IMR-90 (cell line): Measurements from ENCODE around the gene TAF1D. TPM values are rescaled to one million over a fixed set of nuclear protein-coding genes. Genes with fewer than 3 reads are reported as not detected.

Experiments
- ATAC-seq: fragments of 200-7000 bp; cut with Tn5 transposase; 2 replicates; pipeline ENCODE4 v1.9.1; 2020; ENCODE audit warnings: low read depth, mild to moderate bottlenecking, moderate library complexity
- BruUV-seq: library from RNA; stranded (reverse); fragments of 400-500 nt; replicated peaks from 2 replicates; lab custom pipeline; 2021; lab: Mats Ljungman, UMichigan
- CTCF ChIA-PET: fragments of 300-600 bp; formaldehyde crosslinking; extraction: SDS; loops from one replicate; lab custom pipeline; 2021; ENCODE audit warnings: antibody characterized with exemption; lab: Yijun Ruan, JAX
- POLR2A ChIA-PET: fragments of 300-600 bp; sonication (Branson Sonifier 250); formaldehyde crosslinking; loops from one replicate; lab custom pipeline; 2022; ENCODE audit warnings: antibody characterized with exemption; ENCODE audit not compliant: unreplicated experiment; lab: Charles Lee
- DNase-seq: peaks from one replicate; pipeline ENCODE4 v3.0.0; 2013
- H2AFZ ChIP-seq: replicated peaks from 2 replicates; pipeline ENCODE3; 2013; ENCODE audit warnings: low read length, mild to moderate bottlenecking; ENCODE audit not compliant: poor library complexity
- H2AK5ac ChIP-seq: 2 replicates; pipeline ENCODE4 v1.6.1; 2013; ENCODE audit warnings: low read depth, low read length, inconsistent platforms
- H2AK9ac ChIP-seq: replicated peaks from 2 replicates; pipeline ENCODE3; 2013; ENCODE audit warnings: mild to moderate bottlenecking, low read depth, low read length, moderate library complexity; ENCODE audit not compliant: poor library complexity
- H2BK120ac ChIP-seq: 2 replicates; pipeline ENCODE4 v1.6.1; 2013; ENCODE audit warnings: low read depth, low read length, inconsistent platforms
- H2BK15ac ChIP-seq: 3 replicates; pipeline ENCODE4 v1.6.1; 2013; ENCODE audit warnings: low read depth, low read length, inconsistent platforms
- H2BK20ac ChIP-seq: 2 replicates; pipeline ENCODE4 v1.6.1; 2013; ENCODE audit warnings: low read depth, mild to moderate bottlenecking, inconsistent platforms, low read length, moderate library complexity
- H2BK5ac ChIP-seq: 2 replicates; pipeline ENCODE4 v1.6.1; 2013; ENCODE audit warnings: mild to moderate bottlenecking, low read depth, low read length, inconsistent platforms; ENCODE audit not compliant: poor library complexity, severe bottlenecking
- H3K14ac ChIP-seq: replicated peaks from 2 replicates; pipeline ENCODE4 v1.6.1; 2013; ENCODE audit warnings: low read depth, low read length, inconsistent platforms
- H3K18ac ChIP-seq: 2 replicates; pipeline ENCODE4 v1.6.1; 2013; ENCODE audit warnings: low read depth, low read length, control low read depth
- H3K23ac ChIP-seq: 2 replicates; pipeline ENCODE4 v1.6.1; 2013; ENCODE audit warnings: low read depth, low read length, inconsistent platforms
- H3K27ac ChIP-seq: 2 replicates; pipeline ENCODE4 v1.5.1; 2013; ENCODE audit warnings: mild to moderate bottlenecking, control low read depth, low read length; ENCODE audit not compliant: insufficient read depth
- H3K27me3 ChIP-seq: 2 replicates; pipeline ENCODE4 v1.6.1; 2013; ENCODE audit warnings: low read length; ENCODE audit not compliant: control insufficient read depth, insufficient read depth
- H3K36me3 ChIP-seq: 2 replicates; pipeline ENCODE4 v1.6.1; 2013; ENCODE audit warnings: low read length, mixed read lengths; ENCODE audit not compliant: control insufficient read depth, insufficient read depth
- H3K4ac ChIP-seq: 2 replicates; pipeline ENCODE4 v1.6.1; 2013; ENCODE audit warnings: low read depth, low read length, inconsistent platforms
- H3K4me1 ChIP-seq: 2 replicates; pipeline ENCODE4 v1.6.1; 2013; ENCODE audit warnings: low read length, mixed read lengths; ENCODE audit not compliant: control insufficient read depth, insufficient read depth
- H3K4me2 ChIP-seq: 2 replicates; pipeline ENCODE4 v1.6.1; 2013; ENCODE audit warnings: low read depth, mild to moderate bottlenecking, control low read depth, low read length, moderate library complexity
- H3K4me3 ChIP-seq: 2 replicates; pipeline ENCODE4 v1.5.1; 2013; ENCODE audit warnings: low read depth, mild to moderate bottlenecking, control low read depth, low read length, moderate library complexity; ENCODE audit not compliant: insufficient read depth
- H3K56ac ChIP-seq: 2 replicates; pipeline ENCODE4 v1.6.1; 2013; ENCODE audit warnings: low read length, inconsistent platforms; ENCODE audit not compliant: insufficient read depth; ENCODE audit errors: extremely low read depth
- H3K79me1 ChIP-seq, 2 experiments: 2 replicates each; pipeline ENCODE4 v1.6.1; 2013; ENCODE audit warnings: low read length in 2 of 2, inconsistent platforms in 1 of 2, low read depth in 1 of 2
- H3K9ac ChIP-seq: 2 replicates; pipeline ENCODE4 v1.6.1; 2013; ENCODE audit warnings: low read depth, low read length, control low read depth
- H3K9me1 ChIP-seq: 2 replicates; pipeline ENCODE4 v1.6.1; 2013; ENCODE audit warnings: low read length, inconsistent platforms; ENCODE audit not compliant: insufficient read depth
- H3K9me3 ChIP-seq: 2 replicates; pipeline ENCODE4 v1.6.1; 2013; ENCODE audit warnings: low read length; ENCODE audit not compliant: control insufficient read depth, insufficient read depth
- H4K20me1 ChIP-seq: 2 replicates; pipeline ENCODE4 v1.6.1; 2013; ENCODE audit warnings: low read length, inconsistent platforms; ENCODE audit not compliant: insufficient read depth
- H4K5ac ChIP-seq: 2 replicates; pipeline ENCODE4 v1.6.1; 2013; ENCODE audit warnings: mild to moderate bottlenecking, low read depth, low read length, control low read depth
- H4K8ac ChIP-seq, 2 experiments: 2 replicates each; pipeline ENCODE4 v1.6.1; 2013; ENCODE audit warnings: low read depth in 2 of 2, low read length in 2 of 2, control low read depth in 1 of 2, inconsistent platforms in 1 of 2
- H4K91ac ChIP-seq: 2 replicates; pipeline ENCODE4 v1.6.1; 2013; ENCODE audit warnings: low read depth, low read length, inconsistent platforms; ENCODE audit not compliant: insufficient read depth
- BHLHE40 ChIP-seq: fragments of 150-350 bp; IDR thresholded peaks from 2 replicates; pipeline ENCODE4 v1.6.1; 2016; ENCODE audit warnings: mild to moderate bottlenecking, low read depth, low read length
- CEBPB ChIP-seq: IDR thresholded peaks from 2 replicates; pipeline ENCODE4 v1.6.1; 2012; ENCODE audit warnings: low read depth, low read length, improper control_type of control experiment
- FOS ChIP-seq: fragments of 150-350 bp; IDR thresholded peaks from 2 replicates; pipeline ENCODE4 v1.6.1; 2016; ENCODE audit warnings: low read depth, low read length
- MAFK ChIP-seq: IDR thresholded peaks from 2 replicates; pipeline ENCODE4 v1.6.1; 2012; ENCODE audit warnings: low read depth, low read length, improper control_type of control experiment
- MXI1 ChIP-seq: IDR thresholded peaks from 2 replicates; pipeline ENCODE4 v1.6.1; 2012; ENCODE audit warnings: low read depth, mild to moderate bottlenecking, low read length, moderate library complexity, borderline replicate concordance
- NFE2L2 ChIP-seq: fragments of 150-350 bp; IDR thresholded peaks from 2 replicates; pipeline ENCODE4 v1.6.1; 2016; ENCODE audit warnings: low read depth, mild to moderate bottlenecking, low read length
- POLR2A ChIP-seq: IDR thresholded peaks from 2 replicates; pipeline ENCODE4 v1.6.1; 2012; ENCODE audit warnings: mild to moderate bottlenecking, low read depth, low read length
- RAD21 ChIP-seq: IDR thresholded peaks from 2 replicates; pipeline ENCODE4 v1.6.1; 2012; ENCODE audit warnings: low read length, improper control_type of control experiment
- RCOR1 ChIP-seq: IDR thresholded peaks from 2 replicates; pipeline ENCODE4 v1.6.1; 2012; ENCODE audit warnings: mild to moderate bottlenecking, low read length, improper control_type of control experiment; ENCODE audit not compliant: insufficient replicate concordance
- RFX5 ChIP-seq: IDR thresholded peaks from 2 replicates; pipeline ENCODE4 v1.8.0; 2012; ENCODE audit warnings: low read depth, mild to moderate bottlenecking, low read length, moderate library complexity
- SMC3 ChIP-seq: fragments of 150-350 bp; IDR thresholded peaks from 2 replicates; pipeline ENCODE4 v1.6.1; 2016; ENCODE audit warnings: low read depth, mild to moderate bottlenecking, antibody characterized with exemption, low read length, moderate library complexity
- WGBS, 2 experiments: methylation state at CpG; one replicate each; pipeline versions ENCODE4 v1.1.5 to v1.1.7; 2013; ENCODE audit warnings: missing lambda C conversion rate in 2 of 2; ENCODE audit not compliant: insufficient read length in 1 of 2; ENCODE audit errors: extremely low coverage in 2 of 2; 5-methylcytosine and 5-hydroxymethylcytosine counted together
- dilution Hi-C: fragments of 300-500 bp; cut with HindIII; formaldehyde crosslinking; loops from one replicate; pipeline ENCODE4 v1.14.3; 2018; ENCODE audit warnings: low sequenced_read_pairs; ENCODE audit not compliant: unreplicated experiment
- in situ Hi-C: fragments of 300-500 bp; cut with MboI; formaldehyde crosslinking; loops from 3 replicates; pipeline ENCODE4 v1.14.3; 2019; ENCODE audit warnings: low sequenced_read_pairs, inconsistent platforms, mixed read lengths
- intact Hi-C: fragments of 100-400 bp; cut with micrococcal nuclease; formaldehyde crosslinking; loops from 2 replicates; pipeline ENCODE4 v1.10.0; 2022
- polyA plus RNA-seq, 3 experiments: library from polyadenylated mRNA; depleted of rRNA; stranded (reverse); fragments of >200 nt; gene quantifications; 2 replicates each; pipeline ENCODE4 v1.2.3, GENCODE V29; 2012; ENCODE audit warnings: low replicate concordance in 1 of 3
- total RNA-seq: library from RNA; depleted of rRNA; stranded (reverse); fragments of >200 nt; gene quantifications from 2 replicates; pipeline ENCODE4 v1.2.3, GENCODE V29; 2012
- TF ChIP-seq, protein P1 (sequence below): conservative IDR thresholded peaks from 2 replicates; pipeline ENCODE4 v1.5.1; 2012; ENCODE audit warnings: mild to moderate bottlenecking, low read depth, low read length, improper control_type of control experiment
- TF ChIP-seq, protein P2 (sequence below): fragments of 150-350 bp; IDR thresholded peaks from 2 replicates; pipeline ENCODE4 v1.6.1; 2017; ENCODE audit warnings: mild to moderate bottlenecking, antibody characterized with exemption, low read length, low read depth
- TF ChIP-seq, protein P3 (sequence below): fragments of 150-350 bp; IDR thresholded peaks from 2 replicates; pipeline ENCODE4 v1.6.1; 2016; ENCODE audit warnings: low read depth, mild to moderate bottlenecking, low read length, moderate library complexity, borderline replicate concordance

The TAF1D gene
- total and polyA plus RNA-seq, 2 of the 4 experiments (the other 2 are of a cell fraction): 56.8 to 133 TPM

DNA sequence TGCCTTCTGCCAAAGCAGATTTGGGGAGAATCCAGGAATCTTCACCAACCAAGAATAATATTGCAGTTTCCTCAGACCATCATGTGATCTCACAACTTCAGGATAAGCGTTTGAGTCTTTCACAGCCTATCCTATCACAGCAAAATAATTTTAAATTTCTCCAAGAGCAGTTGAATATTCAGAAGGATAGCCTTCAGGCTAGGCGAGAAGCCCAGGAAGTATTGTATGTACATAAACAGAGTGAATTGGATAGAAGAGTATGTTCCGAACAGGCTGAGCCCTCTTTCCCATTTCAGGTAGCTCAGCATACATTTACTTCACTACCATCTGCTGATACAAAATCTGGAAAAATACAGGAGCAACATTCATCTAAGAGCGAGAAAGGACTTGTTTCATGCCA is 43.7 kb downstream of the TAF1D start:
- no peak overlapping the region for H2BK15ac ChIP-seq
- no peak overlapping the region for H3K4me2 ChIP-seq
- no peaks in the 10 kb centered on the region for H3K9me3 ChIP-seq
- H4K8ac ChIP-seq: no peak overlapping the region
- H3K4ac ChIP-seq: no peak overlapping the region
- no peaks in the 10 kb centered on the region for H3K4me1 ChIP-seq
- H3K27ac ChIP-seq: no peak overlapping the region
- in situ Hi-C loops: no loop called here
- no peak overlapping the region for H2BK5ac ChIP-seq
- H4K91ac ChIP-seq: no peak overlapping the region
- no peak overlapping the region for H3K9ac ChIP-seq
- no peak overlapping the region for H3K56ac ChIP-seq
- ATAC-seq (no peak), DNase-seq (no peak)
- ChIA-PET CTCF (no interaction called here), POLR2A (no interaction called here)
- H2BK120ac ChIP-seq: no peak overlapping the region
- no peaks in the 10 kb centered on the region for H4K20me1 ChIP-seq
- peaks cover 12% of the 10 kb centered on the region for H3K36me3 ChIP-seq
- no peak overlapping the region for H2AFZ ChIP-seq
- H3K14ac ChIP-seq: no peak overlapping the region
- dilution Hi-C loops: no loop called here
- no peak overlapping the region for H2AK9ac ChIP-seq
- intact Hi-C loops: no loop called here
- TF ChIP-seq RFX5 (no peak), MAFK (no peak), NFE2L2 (no peak), RCOR1 (no peak), RAD21 (no peak), POLR2A (no peak), SMC3 (no peak), BHLHE40 (no peak), MXI1 (no peak), CEBPB (no peak), FOS (no peak)
- TF ChIP-seq, protein P1, sequence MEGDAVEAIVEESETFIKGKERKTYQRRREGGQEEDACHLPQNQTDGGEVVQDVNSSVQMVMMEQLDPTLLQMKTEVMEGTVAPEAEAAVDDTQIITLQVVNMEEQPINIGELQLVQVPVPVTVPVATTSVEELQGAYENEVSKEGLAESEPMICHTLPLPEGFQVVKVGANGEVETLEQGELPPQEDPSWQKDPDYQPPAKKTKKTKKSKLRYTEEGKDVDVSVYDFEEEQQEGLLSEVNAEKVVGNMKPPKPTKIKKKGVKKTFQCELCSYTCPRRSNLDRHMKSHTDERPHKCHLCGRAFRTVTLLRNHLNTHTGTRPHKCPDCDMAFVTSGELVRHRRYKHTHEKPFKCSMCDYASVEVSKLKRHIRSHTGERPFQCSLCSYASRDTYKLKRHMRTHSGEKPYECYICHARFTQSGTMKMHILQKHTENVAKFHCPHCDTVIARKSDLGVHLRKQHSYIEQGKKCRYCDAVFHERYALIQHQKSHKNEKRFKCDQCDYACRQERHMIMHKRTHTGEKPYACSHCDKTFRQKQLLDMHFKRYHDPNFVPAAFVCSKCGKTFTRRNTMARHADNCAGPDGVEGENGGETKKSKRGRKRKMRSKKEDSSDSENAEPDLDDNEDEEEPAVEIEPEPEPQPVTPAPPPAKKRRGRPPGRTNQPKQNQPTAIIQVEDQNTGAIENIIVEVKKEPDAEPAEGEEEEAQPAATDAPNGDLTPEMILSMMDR: no peak
- TF ChIP-seq, protein P2, sequence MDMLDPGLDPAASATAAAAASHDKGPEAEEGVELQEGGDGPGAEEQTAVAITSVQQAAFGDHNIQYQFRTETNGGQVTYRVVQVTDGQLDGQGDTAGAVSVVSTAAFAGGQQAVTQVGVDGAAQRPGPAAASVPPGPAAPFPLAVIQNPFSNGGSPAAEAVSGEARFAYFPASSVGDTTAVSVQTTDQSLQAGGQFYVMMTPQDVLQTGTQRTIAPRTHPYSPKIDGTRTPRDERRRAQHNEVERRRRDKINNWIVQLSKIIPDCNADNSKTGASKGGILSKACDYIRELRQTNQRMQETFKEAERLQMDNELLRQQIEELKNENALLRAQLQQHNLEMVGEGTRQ: no peak
- TF ChIP-seq, protein P3, sequence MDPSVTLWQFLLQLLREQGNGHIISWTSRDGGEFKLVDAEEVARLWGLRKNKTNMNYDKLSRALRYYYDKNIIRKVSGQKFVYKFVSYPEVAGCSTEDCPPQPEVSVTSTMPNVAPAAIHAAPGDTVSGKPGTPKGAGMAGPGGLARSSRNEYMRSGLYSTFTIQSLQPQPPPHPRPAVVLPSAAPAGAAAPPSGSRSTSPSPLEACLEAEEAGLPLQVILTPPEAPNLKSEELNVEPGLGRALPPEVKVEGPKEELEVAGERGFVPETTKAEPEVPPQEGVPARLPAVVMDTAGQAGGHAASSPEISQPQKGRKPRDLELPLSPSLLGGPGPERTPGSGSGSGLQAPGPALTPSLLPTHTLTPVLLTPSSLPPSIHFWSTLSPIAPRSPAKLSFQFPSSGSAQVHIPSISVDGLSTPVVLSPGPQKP: no peak
- no peaks in the 10 kb centered on the region; a peak in 2 of 4 replicates for H3K79me1 ChIP-seq
- H2BK20ac ChIP-seq: no peak overlapping the region
- H4K5ac ChIP-seq: no peak overlapping the region
- no peak overlapping the region for H3K23ac ChIP-seq
- WGBS, 2 experiments: no CpG with 5 or more reads among the region's 4 CpGs
- H3K9me1 ChIP-seq: no peaks in the 10 kb centered on the region
- no peak overlapping the region for H3K4me3 ChIP-seq
- no peaks in the 10 kb centered on the region for H3K27me3 ChIP-seq
- no TSS peak for BruUV-seq
- no peak overlapping the region for H2AK5ac ChIP-seq
- no peak overlapping the region for H3K18ac ChIP-seq
